Erythroblast (primary cell): ENCODE data around the gene BRSK1.

Source experiments
- GATA1 ChIP-seq: IDR thresholded peaks from 2 replicates; pipeline ENCODE4 v1.6.1; 2011; ENCODE audit warnings: low read depth, mild to moderate bottlenecking, control low read depth, low read length, moderate library complexity
- POLR2A ChIP-seq: IDR thresholded peaks from 2 replicates; pipeline ENCODE4 v1.6.1; 2011; ENCODE audit warnings: mild to moderate bottlenecking, low read length

- TF ChIP-seq POLR2A (no peak), GATA1 (no peak)
Measured at GRCh38 chr19:55308281-55308680, 24.5 kb downstream of the BRSK1 start.
